Adrenal gland (tissue), 5 donors: ENCODE measurements around the gene ANK2.

ENCODE experiments used
- CTCF ChIP-seq, 6 experiments: fragments of 450-650 bp in 4 of 6; fragments of 200-600 bp in 2 of 6; sonication (generic) in 1 of 6; IDR thresholded peaks; 1 replicate in 5 of 6; 2 replicates in 1 of 6; pipeline versions ENCODE4 v1.5.1 to v1.8.0; 2016 to 2021; ENCODE audit warnings: antibody characterized with exemption in 6 of 6, mild to moderate bottlenecking in 2 of 6, moderate library complexity in 1 of 6
- POLR2A ChIP-seq, 2 donors: fragments of 450-650 bp; IDR thresholded peaks; one replicate each; pipeline ENCODE4 v1.6.1; 2017; ENCODE audit warnings: antibody characterized with exemption in 2 of 2, mild to moderate bottlenecking in 2 of 2, moderate library complexity in 1 of 2
- donor health status: DM: no; HTN: no; CAD: no.

- no peak for TF ChIP-seq CTCF (IDR thresholded peaks at IDR 0.05)
- no peak for TF ChIP-seq POLR2A (IDR thresholded peaks at IDR 0.05)
Observed at GRCh38 chr4:113009461-113009860, 40.0 kb upstream of the ANK2 start.
